Germinal center (tissue), 1 donor: ENCODE data around the gene AFAP1L2.

Experiments
- DNase-seq: peaks from one replicate; pipeline ENCODE4 v3.0.0; 2012; ENCODE audit warnings: mixed read lengths, low spot score

AFAP1L2 gene

DNA sequence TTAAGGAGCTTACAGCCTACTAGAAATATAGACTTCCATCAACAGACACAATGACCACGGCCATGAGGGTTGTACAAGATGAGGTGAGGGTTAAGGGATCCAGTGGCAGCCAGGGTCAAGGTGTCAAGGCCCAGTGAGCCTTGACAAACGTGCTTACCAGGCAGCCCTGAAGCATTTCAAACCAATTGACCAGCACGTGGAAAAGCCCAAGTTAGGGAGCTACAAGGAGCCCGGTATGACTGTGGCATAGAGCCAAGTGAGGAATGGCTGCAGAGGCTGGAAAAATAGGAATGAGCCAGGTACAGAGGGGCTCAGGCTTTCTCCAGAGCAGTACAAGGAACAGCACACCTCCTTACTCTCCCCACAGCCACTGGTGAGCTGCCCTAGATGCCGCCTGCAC is 12.7 kb downstream of the AFAP1L2 start:
- no peak for DNase-seq

DNA sequence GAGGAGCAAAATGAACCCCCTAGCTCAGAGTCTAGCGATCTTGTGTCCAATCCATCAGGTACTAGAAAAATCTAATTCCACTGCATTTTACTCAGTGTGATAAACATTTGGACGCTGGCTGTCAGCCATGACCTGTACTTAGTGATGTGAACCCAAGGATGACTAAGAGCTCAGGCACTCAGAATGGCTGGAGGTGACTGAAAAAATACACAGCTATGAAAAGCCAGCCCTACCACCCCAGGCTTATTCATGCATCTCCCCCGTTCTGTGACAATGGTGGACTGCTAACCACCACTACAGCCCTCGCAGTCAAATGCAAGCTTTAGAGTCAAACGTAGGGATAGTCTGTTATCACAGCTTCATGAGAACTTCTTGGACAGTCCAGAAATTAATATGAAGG is 14.9 kb downstream of the AFAP1L2 start:
- no peak for DNase-seq

DNA sequence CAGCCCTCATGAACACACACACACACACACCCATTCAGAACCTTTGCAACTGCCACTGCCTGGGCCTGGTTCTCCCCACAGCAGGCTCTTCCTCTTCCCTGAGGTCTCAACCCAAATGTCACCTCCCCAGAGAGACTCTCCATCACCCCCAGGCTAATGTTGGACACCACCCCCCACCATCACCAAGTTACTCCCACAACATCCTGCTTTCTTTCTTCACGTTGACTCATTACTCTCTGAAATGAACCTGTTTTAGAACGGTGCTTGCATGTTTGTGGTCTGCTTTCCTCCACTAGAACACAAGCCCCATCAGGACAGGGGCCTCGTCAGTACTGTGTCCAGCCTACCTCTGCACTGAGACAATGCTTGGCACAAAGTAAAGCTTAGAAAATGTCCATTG is 16.0 kb downstream of the AFAP1L2 start:
- no peak for DNase-seq

DNA sequence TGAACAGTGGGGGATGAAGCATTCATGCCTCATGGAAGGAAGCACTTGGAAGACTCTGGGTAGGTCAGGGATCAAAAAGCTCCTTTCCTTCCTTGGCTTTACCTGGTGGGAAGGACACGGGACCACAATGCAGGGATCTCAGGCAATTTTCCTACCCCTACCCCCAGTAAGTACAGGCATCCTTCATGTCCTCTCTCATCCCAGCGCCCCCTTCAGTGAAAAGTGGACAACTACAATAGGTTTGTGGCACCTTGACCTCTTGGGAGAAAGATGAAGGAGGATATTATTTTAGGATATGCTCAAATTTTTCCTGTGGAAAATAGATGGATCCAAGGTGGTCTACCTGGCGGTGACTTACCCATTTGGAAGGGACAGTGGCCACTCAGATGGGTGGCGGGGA is 16.5 kb downstream of the AFAP1L2 start:
- DNase-seq, result no peak

DNA sequence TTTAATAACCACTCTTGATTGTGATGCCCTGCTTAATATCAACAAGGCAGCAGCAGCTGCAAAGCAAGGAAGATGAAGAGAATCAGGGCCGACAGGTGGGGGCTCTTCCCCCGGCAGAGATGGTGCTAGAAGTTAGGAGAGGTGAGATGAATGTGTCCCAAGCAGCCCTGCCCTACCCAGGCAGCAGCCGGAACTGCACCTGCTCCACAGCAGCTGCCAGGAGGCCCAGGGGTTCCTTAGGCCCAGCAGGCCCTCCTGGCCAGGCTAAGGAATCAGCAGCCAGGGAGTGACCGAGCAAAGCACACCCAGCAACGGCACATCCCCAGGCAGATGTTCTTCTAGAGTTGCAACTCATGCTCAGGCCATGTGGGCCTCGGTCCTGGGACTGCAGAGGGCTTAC is 17.9 kb downstream of the AFAP1L2 start:
- no peak for DNase-seq

DNA sequence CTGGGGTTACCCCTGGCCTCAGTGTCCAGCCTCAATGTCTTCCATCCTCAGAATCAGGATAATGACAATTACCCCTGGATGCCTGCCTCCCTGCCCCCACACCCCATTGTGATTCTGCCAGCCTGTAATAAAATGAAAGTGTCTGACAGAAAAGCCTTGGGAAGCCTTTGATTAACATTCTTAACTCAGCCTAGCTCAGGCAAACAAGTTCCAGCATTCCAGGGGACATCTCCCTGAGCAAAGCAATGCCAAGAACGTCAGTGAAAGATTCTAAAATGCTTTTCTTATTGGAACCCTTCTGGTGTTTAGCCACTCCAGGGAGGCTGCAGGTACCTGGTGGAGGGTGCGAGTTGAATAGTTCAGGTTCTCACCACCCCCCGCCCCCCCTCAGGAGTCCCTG is 18.7 kb downstream of the AFAP1L2 start:
- no peak for DNase-seq

DNA sequence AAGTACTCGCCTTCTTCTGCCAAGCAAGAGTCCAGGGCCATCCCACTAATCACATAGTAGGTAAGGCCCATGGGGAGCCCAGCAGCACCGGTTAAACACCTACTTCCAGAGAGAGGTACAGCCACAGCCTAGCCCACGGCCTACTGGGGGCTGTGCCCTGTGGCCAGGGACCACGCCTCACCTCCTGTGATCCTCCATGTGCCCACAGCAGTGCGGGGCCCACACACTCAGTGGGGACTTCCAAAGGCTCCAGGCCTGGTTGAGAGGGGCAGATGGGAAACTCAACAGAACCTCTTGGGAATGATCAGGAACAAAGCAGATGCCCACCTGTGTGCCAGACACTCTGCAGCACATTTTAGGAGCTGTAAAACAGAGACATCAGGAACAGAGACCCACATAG is 19.7 kb downstream of the AFAP1L2 start:
- no peak for DNase-seq

DNA sequence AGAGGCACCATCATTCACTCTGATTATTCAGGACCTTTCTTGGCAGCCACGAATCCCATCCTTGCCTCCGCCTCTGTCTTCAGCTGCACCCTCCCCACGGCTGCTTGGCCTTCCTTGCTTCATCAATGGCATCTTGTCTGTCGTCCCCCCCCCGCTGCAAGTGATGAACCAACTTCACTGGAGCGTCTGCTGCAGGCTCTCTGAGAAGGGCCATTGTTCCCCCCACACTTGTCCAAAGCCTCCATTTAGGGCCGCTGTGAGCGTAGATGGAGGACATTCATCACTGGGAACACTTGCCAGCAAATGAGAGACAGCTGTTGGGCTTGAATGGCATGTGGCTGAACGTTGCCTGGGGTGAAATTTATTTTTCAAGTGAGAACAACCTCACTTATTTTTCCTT is 20.1 kb downstream of the AFAP1L2 start:
- DNase-seq, result no peak

DNA sequence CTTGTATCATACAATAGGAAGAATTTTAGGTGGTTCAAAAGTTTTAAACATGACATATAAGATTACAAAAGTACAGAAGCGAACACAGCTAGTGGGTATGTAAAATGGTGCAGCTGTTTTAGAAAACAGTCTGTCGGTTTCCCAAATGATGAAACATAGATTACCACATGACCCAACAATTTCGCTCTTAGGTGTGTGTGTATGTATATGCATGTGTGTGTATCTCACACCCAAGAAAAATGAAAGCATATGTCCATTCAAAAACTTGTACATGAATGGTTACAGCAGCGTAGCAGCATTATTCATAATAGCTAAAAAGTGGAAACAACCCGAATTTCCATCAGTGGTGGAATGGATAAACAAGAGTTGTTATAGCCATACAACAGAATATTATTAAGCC is 23.5 kb downstream of the AFAP1L2 start:
- DNase-seq, result no peak

DNA sequence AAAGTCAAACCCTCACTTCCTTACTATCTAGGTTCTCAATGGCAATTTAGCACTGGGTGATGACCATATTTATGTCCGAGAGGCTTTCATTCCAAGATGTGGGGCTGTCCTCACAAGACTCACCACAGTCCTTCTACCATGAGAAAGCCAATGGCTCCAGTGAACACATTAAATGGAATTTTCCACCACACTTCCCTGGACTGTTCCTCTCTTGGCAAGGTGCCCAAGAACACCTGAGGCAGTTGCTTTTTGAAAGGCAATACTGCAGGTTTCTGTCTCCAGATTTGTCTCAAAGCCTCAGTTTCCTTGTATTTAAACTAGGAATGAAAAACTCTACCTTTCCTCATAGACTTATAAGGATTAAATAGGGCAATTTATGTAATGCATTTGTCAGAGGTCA is 24.2 kb downstream of the AFAP1L2 start:
- DNase-seq, result no peak

DNA sequence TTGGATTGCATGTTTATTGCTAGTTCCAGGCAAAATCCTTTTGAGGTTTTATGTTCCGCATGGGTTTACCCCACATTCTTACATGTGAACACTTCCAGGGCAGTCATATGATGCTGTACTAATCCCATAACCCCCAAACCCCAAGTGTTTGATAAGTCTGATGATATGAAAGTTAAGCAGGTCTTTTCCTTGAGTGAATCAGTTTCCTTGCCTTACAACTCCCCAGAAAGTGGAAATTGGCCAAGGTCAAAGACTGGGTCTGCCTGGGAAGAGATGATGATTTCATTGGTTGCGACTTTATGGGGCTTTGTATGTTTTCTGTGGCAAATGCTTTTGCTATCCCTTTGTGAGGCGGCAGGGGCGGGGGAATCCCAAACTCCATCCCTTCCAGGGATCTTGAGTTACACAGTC is 24.7 kb downstream of the AFAP1L2 start:
- no peak for DNase-seq

DNA sequence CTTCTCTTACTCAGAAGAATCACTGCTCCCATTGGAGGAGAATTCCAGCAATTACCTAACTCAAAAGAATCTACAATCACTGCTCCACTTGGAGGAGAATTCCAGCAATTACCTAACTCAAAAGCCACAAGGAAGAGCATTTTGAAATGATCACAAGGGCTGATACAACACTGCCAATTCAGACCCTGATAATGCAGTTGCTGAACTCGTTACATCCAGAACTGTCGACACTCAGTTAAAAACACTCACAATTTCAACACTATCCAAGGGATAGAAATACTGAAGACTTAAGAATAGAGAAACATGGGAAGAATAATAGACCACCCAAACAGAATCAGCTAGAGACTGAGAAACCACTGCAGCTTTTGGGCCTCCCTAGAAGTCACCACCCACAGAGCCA is 27.8 kb downstream of the AFAP1L2 start:
- no peak for DNase-seq

DNA sequence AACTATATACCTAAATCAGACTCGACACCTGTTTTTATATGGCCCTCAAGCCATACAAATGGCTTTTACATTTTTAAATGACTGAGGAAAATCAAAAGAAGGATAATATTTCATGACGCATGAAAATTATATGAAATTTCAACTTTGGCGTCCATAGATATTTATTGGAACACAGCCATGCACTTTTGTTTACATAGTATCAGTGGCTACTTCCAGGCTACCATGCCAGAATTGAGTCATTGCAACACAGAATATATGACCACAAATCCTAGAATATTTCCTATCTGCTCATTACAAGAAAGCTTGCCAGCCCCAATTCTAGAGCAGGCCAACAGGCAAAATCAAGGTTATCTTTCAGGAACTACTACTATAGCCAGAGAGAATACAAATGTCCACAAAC is 29.3 kb downstream of the AFAP1L2 start:
- DNase-seq, result no peak

DNA sequence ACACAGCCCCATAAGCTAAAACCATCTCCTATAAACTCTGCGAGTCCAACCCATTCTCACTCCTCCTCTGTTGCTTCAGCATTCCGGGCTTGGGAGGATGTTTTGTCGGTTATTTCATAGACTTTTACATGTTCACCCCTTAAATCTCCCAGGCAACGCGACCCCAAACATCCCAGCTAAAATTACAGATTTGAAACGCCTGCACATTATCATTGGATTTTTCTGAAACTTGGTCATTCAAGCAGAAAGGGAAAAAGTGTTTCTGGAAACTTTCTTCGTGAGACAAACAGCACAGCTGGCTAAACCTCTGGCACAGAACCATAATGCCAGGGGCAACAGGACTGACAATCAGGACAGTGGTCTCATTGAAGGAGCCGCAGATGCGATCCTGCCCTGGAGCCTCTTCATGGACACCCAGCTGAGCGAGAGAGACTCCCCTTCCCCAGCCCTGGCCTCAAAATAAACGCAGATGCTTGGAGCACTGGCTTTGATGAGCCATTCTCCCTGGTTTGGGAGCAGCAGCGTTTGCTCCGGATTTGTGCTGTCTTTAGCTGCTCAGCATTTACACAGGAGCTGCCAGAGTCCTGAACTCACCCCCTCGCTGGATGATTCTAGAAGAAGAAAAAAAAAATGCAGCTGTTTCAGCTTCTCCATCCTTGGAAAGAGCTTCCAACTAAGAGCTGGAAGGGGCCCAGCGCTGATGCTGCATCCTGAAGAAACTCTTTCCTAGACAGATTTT is 30.1 kb downstream of the AFAP1L2 start:
- no peak for DNase-seq

DNA sequence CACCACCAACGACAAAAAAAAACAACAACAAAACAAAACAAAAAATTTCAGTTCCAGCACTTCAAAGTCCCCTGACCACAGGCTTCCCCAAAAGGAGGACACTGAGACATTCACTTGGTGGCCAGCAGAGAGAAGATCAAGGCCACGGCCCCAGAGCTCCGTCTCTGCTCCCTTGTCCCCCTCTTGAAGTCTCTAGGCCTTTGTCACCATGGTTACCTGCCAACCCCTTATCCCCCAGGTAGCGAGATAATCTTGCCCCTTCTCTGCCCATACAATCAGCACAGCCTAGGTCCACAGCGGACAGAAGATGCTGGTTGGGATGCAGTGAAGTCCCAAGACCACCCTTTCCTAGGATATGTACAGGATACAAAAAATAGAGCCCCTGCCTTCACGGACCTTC is 30.7 kb downstream of the AFAP1L2 start:
- no peak for DNase-seq

DNA sequence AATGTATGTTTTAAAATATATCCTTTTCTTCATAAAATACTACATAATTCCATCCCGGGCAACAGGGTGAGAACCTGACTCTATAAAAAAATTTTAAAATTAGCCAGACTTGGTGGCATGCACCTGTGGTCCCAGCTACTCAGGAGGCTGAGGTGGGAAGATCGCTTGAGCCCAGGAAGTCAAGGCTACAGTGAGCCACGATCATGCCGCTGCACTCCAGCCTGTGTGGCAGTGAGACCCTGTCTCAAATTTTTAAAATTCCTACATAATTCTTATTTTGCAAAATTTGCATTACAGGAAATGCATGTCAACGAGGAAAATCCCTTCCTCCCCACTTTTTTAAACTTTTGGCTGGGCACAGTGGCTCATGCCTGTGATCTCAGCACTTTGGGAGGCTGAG is 31.3 kb downstream of the AFAP1L2 start:
- no peak for DNase-seq

DNA sequence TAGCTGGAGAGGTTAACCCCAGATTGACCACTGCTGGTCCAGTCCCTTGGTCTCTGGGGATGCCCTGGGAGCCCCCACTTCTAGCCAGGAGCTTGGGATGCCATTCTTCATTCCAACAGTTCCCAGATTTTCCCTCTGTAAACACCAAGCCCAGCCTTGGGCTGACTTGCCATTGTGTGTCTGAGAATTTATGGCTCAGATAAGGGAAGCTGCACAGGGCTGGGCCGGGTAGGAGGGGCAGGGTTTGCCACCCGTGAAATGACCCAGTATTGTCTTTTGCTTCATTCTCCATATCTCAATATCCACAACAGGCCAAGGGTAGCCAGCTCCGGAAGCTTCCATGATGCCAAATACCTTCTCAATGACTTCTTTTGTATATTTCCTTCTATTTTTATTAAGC is 32.1 kb downstream of the AFAP1L2 start:
- no peak for DNase-seq

DNA sequence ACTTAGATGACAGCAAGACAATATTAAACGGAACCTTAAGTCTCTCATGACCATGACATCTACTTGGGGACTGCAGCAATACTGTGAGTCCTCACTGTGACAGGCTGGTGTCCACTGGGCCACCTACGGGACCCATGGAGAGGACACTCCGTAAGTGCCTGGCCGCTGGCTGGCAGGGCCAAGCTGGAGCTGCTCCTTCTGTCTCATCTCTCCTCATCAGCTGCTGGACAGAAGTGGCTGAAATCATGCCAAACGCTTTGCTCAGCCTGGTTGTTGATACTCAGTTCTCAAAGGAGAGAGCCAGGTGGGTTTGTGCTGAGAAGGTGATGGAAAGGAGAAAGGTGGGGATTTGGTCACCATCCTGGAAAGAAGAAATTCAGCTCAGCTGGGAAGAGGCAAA is 33.3 kb downstream of the AFAP1L2 start:
- DNase-seq, result no peak

DNA sequence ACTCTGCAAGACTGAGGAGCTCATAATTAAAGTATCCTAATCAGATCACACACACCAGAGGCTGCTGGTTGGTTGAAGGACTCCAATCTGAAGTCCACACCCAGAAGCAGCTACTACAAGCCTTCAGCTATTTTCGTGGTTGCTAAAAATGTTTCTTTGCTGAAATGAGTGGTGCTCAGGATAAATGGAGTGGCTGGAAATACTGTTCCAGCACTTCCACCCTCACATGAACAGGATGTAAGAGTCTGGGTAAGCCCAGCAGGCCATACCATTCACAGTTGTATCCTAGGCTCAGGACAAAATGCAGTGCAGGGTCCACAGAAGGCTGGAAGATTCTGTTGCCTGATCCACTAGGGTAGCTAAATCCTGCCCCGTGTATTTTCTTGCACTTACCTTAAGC is 34.1 kb downstream of the AFAP1L2 start:
- DNase-seq, result no peak

DNA sequence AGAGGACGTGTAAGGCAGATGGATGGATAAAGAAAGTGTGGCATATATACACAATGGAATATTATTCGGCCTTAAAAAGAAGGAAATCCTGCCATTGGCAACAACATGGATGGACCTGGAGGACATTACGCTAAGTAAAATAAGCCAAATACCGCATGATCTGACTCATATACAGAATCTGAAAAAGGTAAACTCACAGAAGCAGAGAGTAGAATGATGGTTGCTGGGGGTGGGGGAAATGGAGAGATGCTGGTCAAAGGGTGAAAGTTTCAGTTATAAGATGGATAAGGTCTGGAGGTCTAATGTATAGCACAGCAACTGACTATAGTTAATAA is 36.3 kb downstream of the AFAP1L2 start:
- DNase-seq, result no peak

DNA sequence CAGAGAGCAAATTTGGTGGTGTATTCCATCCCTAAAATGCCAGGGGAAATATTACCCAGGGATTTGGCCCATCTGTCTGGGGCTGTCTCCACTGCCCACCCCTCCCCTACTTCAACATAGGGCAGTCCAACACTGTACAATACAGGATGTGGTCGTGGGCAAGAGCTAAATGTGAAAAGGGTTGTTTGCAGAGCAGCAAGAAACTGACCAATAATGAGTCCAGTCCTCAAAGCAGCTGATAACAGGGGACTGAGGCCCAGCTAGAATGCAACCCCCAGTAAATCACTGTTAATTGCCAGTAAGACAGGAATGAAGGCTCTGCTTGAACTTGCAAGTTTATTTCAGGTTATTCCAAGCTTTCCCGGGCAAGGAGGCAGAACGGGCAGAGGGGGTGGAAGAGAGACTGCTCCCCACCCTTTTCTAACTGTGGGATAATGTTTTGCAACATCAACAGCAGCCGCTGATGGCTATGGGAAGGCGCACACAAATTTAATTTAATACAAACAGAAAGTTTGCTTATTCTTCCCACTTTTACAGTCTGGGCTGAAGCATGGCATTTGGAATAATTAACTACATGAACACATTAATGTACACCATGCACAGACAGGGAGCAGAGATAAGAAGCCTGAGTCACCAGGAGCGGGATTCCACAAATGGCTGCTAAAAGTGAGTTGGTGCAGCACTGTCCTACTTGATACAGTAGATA is 36.8 kb downstream of the AFAP1L2 start:
- no peak for DNase-seq

DNA sequence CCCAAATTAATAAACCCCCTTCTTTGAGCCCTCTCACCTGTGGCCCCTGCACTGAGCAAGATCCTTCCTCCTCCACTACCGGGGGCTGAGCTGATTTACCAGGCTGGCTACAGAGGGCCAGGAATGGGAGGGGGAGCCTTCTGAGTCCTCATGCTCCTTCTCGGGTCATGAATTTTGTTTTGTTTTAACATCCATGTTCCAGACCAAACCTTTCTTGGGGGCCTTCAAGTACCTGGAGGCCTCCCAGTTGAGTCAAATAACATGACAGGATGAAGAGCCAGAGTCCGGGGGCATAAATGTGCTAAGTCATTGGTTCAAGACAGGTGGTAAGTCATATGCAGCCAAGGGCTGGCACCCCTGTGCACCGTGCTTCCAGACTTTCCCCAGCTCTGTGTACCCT is 39.6 kb downstream of the AFAP1L2 start:
- DNase-seq, result no peak

DNA sequence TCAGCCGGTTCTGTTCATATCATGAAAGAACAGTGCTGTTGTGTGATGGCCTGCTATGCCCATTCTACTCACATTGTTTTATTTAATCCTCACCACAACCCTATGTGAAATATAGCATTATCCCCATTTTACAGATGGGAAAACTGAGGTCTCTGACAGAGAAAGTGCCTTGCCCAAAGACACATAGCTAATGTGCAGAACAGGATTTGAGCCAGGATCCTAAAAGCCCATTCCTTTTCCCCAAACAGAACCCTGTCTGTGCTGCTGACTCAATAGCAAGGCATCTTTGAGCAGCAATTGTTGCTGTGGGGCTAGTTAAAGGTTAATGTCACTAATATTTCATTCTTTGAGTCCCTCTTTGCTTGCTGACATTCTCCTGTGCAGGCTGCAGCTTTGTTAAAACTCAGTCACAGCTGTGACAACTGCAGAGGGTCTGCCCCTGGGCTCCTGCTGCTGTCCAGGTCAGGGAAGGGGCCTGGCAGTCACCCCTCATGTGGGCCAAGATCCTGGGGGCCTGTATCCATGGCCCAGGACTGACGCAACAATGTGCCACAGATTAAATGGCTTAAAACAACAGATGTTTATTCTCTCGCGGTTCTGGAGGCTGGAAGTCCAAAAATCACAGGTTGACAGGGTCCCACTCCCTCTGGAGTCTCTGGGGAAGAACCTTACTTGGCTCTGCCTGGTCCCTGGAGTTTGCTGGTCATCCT is 40.4 kb downstream of the AFAP1L2 start:
- DNase-seq, result no peak
